Gastrocnemius medialis (tissue), 4 donors: ENCODE data around the gene ASTN2.

Experiments
- CTCF ChIP-seq, 5 experiments: fragments of 450-650 bp in 3 of 5; fragments of 200-600 bp in 2 of 5; sonication (generic) in 2 of 5; IDR thresholded peaks in 4 of 5; conservative IDR thresholded peaks in 1 of 5; 1 replicate in 4 of 5; 2 replicates in 1 of 5; pipeline ENCODE4 v1.5.1; 2016 to 2019; ENCODE audit warnings: antibody characterized with exemption in 5 of 5, mild to moderate bottlenecking in 3 of 5, moderate library complexity in 3 of 5
- POLR2A ChIP-seq, 2 donors: fragments of 450-650 bp; IDR thresholded peaks; one replicate each; pipeline ENCODE4 v1.6.1; 2017; ENCODE audit warnings: antibody characterized with exemption in 2 of 2, mild to moderate bottlenecking in 2 of 2, moderate library complexity in 2 of 2

GRCh38 chr9:116706310-116707290 lies 708.3 kb downstream of the ASTN2 start:
- TF ChIP-seq CTCF (IDR thresholded peaks at IDR 0.05 in 4 of 5, conservative IDR thresholded peaks at IDR 0.05 in 1 of 5) (no peak), POLR2A (IDR thresholded peaks at IDR 0.05) (no peak)
